HFF-Myc (cell line): ENCODE results near the gene PRDM7.

Source experiments
- DNase-seq: peaks from one replicate; pipeline ENCODE4 v3.0.0-alpha.2; 2011; ENCODE audit warnings: low read depth; ENCODE audit errors: extremely low read depth
- H3K4me3 ChIP-seq: replicated peaks from 2 replicates; pipeline ENCODE4 v1.5.1; 2011; ENCODE audit warnings: low read depth, mild to moderate bottlenecking, control low read depth, low read length
- TF ChIP-seq, protein P1 (sequence below): IDR thresholded peaks from 2 replicates; pipeline ENCODE4 v1.5.1; 2012; ENCODE audit warnings: mild to moderate bottlenecking, low read depth, low read length, control low read depth; ENCODE audit errors: missing control alignments

PRDM7 gene

DNA sequence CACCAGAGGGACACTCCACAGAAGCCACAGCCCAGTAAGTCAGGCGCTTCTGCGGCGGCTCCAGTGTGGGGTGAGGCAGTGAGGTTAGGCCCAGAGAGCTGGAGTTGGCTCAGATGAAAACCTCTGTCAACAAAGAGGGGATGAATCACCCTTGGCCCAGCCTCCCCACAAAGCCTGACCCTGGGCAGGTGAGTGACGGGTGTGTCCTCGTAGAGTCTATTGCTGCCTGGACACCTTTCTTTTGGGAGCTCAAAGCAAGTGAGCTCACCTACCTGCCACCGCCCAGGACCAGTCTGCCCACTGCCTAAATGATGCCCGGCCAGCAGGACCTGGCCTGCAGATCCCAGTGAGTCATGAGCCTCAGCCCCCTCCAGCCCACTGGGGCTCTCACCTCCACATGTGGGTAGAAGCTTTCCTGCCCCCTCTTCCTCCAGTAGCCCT lies 33.0 kb downstream of the PRDM7 start:
- H3K4me3 ChIP-seq = no peak overlapping the region
- TF ChIP-seq, protein P1, sequence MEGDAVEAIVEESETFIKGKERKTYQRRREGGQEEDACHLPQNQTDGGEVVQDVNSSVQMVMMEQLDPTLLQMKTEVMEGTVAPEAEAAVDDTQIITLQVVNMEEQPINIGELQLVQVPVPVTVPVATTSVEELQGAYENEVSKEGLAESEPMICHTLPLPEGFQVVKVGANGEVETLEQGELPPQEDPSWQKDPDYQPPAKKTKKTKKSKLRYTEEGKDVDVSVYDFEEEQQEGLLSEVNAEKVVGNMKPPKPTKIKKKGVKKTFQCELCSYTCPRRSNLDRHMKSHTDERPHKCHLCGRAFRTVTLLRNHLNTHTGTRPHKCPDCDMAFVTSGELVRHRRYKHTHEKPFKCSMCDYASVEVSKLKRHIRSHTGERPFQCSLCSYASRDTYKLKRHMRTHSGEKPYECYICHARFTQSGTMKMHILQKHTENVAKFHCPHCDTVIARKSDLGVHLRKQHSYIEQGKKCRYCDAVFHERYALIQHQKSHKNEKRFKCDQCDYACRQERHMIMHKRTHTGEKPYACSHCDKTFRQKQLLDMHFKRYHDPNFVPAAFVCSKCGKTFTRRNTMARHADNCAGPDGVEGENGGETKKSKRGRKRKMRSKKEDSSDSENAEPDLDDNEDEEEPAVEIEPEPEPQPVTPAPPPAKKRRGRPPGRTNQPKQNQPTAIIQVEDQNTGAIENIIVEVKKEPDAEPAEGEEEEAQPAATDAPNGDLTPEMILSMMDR = no peak
- no peak for DNase-seq

DNA sequence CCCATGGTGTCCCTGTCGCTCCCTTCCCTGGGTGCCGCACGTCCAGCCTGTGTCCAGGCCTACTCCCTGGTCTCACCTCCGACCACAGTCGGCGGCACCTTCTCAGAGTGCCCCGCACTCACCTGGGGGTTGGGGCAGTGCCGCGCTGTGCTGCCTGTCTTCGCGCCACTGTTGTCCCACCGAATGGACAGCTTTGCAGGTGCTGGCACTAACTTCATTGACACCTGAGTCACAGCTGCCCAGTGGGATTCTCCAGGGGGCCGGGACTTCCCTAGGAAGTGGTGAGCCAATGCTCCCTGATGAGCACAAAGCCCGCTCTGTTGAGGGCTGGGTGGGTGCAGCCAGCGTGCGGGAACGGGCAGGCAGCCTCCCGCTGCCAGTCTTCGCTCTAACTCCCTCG lies 33.6 kb downstream of the PRDM7 start:
- no peak overlapping the region for H3K4me3 ChIP-seq

DNA sequence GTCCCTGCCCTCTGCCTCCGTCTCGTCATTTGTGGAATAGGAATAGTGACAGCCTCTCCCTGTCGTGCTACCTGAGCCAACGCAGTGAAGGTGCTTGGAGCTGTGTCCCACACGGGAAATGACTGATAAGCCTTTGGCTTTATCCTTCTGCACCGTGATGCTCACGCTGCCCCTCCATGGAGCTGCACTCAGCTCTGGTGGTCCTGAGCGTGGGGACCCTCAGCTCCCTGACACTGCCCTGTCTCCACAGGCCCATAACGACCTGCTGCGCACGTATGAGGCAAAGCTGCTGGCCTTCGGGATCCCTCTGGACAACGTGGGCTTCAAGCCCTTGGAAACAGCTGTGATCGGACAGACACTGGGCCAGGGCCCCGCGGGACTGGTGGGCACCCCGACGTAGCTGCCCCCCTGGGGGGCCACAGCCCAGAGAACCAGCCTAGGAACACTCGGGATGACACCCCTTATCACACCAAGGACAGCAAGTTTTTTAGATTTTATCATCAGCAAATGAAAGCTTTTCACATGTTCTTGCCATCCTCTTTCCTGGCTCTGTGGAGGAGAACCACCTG lies 34.1 kb downstream of the PRDM7 start:
- no peak overlapping the region for H3K4me3 ChIP-seq
- TF ChIP-seq, protein P1 = no peak
- no peak for DNase-seq

More for the DNA sequence above, 33.6 kb downstream of the PRDM7 start:
- TF ChIP-seq, protein P1 = no peak
- DNase-seq = no peak

DNA sequence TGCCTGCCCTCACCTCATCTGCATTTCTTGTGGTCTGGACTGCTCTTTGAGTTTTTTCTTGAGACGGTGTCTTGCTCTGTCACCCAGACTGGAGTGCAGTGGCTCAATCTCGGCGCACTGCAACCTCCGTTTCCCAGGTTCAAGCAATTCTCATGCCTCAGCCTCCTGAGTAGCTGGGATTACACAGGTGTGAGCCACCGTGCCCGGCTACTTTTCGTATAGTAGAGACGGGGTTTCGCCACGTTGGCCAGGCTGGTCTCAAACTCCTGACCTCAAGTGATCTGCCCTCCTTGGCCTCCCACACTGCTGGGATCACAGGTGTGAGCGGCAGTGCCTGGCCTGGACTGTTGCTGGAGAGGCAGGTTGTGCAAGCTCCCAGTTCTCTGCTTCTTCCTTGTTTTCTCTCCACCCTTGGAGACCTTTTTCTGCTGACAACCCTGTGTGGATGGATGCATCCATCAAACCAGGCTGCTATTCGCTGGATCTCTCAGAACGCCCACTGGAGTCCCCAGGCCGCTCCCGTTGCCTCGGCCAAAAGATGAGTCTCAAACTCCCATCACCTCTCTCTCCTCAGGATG lies 35.1 kb downstream of the PRDM7 start:
- no peak overlapping the region for H3K4me3 ChIP-seq
- no peak for DNase-seq
- TF ChIP-seq, protein P1 = no peak

DNA sequence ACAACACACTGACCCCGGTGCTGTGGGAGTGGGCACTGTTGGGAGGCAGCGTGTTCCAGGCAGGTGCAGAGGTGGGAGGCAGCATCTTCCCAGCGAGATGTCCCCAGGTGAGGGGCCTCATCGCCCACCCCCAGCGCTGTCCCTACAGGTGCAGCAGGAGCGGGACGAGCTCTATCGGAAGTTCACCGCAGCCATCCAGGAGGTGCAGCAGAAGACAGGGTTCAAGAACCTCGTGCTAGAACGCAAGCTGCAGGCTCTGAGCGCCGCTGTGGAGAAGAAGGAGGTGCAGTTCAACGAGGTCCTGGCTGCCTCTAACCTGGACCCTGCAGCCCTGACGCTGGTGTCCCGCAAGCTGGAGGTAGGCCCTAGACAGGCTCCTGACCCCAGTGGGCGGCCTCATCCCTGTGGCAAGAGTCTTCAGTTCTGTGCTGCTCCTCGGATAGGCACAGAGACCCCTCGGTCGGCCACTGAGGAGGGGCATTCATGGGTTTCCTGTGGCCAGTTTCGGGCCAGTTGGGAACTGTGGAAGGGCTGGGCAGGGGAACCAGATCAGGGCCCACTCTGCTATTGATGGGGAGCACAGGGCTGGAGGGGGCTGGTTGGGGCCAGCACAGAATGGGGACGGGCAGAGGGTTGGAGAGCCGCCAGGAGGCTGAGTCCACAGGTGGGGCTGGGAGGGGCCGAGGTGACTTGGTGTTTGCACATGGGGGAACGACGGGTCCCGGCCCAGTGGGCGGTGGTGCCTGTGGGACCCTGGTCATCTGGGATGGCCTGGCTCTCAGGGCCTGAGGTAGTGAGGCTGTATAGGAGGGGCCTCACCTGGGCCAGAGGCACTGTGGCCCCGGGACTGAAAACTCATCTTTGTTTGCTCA lies 36.7 kb downstream of the PRDM7 start:
- no peak for DNase-seq
- H3K4me3 ChIP-seq = no peak overlapping the region
- TF ChIP-seq, protein P1 = no peak

DNA sequence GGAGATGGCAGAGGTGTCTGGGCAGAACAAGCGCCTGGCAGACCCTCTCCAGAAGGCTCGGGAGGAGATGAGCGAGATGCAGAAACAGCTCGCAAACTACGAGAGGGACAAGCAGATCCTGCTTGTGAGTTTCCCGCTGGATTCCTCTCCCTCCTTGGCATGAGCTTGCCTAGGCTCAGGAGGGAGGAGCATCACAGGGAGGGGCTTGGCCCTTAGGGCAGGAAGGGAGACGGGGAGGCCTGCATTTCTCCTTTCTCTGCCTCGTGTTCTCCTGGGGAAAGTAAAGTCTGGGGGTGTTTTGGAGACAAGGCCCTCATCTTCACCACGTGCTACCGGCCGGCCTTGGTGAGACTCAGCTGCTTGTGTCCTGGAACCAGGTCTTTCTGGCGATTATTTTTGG lies 39.9 kb downstream of the PRDM7 start:
- TF ChIP-seq, protein P1 = no peak
- H3K4me3 ChIP-seq = no peak overlapping the region
- DNase-seq = no peak
